ENCODE results near the gene ARRB1.

DNA sequence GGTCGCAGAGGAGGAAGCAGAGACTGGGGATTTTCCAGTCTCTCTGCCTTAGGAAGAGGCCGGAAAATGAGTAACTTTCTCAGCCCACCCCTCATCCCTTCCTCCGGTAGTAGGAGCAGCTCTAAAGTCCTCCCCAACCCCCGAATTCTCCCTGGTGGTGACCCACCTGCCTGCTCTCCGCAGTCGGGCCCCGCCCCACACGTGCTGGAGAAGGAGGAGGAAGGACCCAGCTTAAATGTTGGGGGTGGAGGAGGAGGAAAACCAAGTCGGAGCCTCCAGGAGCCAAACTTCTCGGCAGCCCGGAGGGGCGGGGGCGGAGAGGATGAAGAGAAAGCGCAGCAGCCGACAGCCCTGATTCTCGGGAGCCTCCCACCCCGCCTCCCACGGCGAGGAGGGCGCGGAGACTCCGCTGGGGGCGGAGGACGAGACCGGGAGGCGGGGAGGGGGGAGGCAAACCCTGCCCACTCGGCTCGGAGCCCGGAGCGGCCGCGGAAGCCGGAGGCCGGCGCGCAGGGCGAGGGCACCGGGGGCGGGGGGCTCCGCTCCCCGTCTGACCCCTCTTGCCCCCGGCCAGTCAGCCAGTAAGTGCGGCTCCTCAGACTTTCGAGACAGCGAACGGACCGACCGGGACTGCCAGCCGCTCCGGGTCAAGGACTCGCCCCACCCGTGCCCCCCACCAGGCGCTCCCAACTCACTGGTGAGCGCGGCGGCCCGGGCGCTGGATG lies 111.0 kb downstream of the ARRB1 start, which contains the start of gene TPBGL:
- TF ChIP-seq, protein P1, sequence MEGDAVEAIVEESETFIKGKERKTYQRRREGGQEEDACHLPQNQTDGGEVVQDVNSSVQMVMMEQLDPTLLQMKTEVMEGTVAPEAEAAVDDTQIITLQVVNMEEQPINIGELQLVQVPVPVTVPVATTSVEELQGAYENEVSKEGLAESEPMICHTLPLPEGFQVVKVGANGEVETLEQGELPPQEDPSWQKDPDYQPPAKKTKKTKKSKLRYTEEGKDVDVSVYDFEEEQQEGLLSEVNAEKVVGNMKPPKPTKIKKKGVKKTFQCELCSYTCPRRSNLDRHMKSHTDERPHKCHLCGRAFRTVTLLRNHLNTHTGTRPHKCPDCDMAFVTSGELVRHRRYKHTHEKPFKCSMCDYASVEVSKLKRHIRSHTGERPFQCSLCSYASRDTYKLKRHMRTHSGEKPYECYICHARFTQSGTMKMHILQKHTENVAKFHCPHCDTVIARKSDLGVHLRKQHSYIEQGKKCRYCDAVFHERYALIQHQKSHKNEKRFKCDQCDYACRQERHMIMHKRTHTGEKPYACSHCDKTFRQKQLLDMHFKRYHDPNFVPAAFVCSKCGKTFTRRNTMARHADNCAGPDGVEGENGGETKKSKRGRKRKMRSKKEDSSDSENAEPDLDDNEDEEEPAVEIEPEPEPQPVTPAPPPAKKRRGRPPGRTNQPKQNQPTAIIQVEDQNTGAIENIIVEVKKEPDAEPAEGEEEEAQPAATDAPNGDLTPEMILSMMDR (IDR thresholded peaks at IDR 0.05 in 2 of 3, conservative IDR thresholded peaks at IDR 0.05 in 1 of 3; ENCODE audit: borderline replicate concordance in 1 of 3, insufficient read depth in 1 of 3, low read depth in 2 of 3, low read length in 2 of 3), result no peak
- TF ChIP-seq POLR2A (IDR thresholded peaks at IDR 0.05; ENCODE audit: borderline replicate concordance, extremely low read depth, insufficient read depth, insufficient read length) (no peak), YY1 (IDR thresholded peaks at IDR 0.05; ENCODE audit: extremely low read depth, insufficient replicate concordance, low read depth, low read length) (no peak)
- TF ChIP-seq, protein P2, sequence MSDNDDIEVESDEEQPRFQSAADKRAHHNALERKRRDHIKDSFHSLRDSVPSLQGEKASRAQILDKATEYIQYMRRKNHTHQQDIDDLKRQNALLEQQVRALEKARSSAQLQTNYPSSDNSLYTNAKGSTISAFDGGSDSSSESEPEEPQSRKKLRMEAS (IDR thresholded peaks at IDR 0.05), result no peak
